AG09319 (cell line): ENCODE results near the gene SGPP2.

ENCODE experiments used
- DNase-seq: peaks from one replicate; pipeline ENCODE4 v3.0.0-alpha.2; 2010; ENCODE audit warnings: low read depth; ENCODE audit errors: extremely low read depth
- CTCF ChIP-seq: IDR thresholded peaks from 2 replicates; pipeline ENCODE4 v1.5.1; 2011; ENCODE audit warnings: low read depth, mild to moderate bottlenecking, inconsistent platforms, low read length, moderate library complexity

SGPP2 gene

GRCh38 chr2:222450021-222450420 lies 25.7 kb downstream of the SGPP2 start:
- no peak for DNase-seq
- TF ChIP-seq CTCF, result no peak

GRCh38 chr2:222451224-222451674 lies 26.9 kb downstream of the SGPP2 start:
- DNase-seq, result no peak
- TF ChIP-seq CTCF, result no peak

- DNase-seq, result no peak
- no peak for TF ChIP-seq CTCF
Observed at GRCh38 chr2:222452422-222452950, 28.1 kb downstream of the SGPP2 start.

- no peak for TF ChIP-seq CTCF
Observed at GRCh38 chr2:222456479-222457077, 32.2 kb downstream of the SGPP2 start.

GRCh38 chr2:222459983-222460382 lies 35.6 kb downstream of the SGPP2 start:
- no peak for DNase-seq
- TF ChIP-seq CTCF, result no peak

More at GRCh38 chr2:222456479-222457077, 32.2 kb downstream of the SGPP2 start:
- no peak for DNase-seq

GRCh38 chr2:222465746-222466145 lies 41.4 kb downstream of the SGPP2 start:
- no peak for DNase-seq
- TF ChIP-seq CTCF, result no peak

- TF ChIP-seq CTCF, result no peak
- DNase-seq, result no peak
Observed at GRCh38 chr2:222468346-222468745, 44.0 kb downstream of the SGPP2 start.
